GM23338 (cell line): Measurements from ENCODE around the gene GIPC1. TPM values are rescaled to one million over a fixed set of nuclear protein-coding genes. Genes with fewer than 3 reads are reported as not detected.

Experiments
- ATAC-seq: fragments of 200-7000 bp; cut with Tn5 transposase; 3 replicates; pipeline ENCODE4 v1.9.1; 2020
- DNase-seq: peaks from one replicate; pipeline ENCODE4 v3.0.0-alpha.2; 2015; ENCODE audit warnings: low spot score
- H2AFZ ChIP-seq: fragments of 200-600 bp; sonication (generic); 2 replicates; pipeline ENCODE4 v1.8.0; 2016; ENCODE audit warnings: antibody characterized with exemption, mild to moderate bottlenecking, moderate library complexity
- H3F3A ChIP-seq: fragments of 200-600 bp; sonication (generic); replicated peaks from 2 replicates; pipeline ENCODE4 v1.8.0; 2017; ENCODE audit warnings: antibody characterized with exemption, mixed run types, low read depth
- H3K27ac ChIP-seq: fragments of 200-600 bp; sonication (generic); 2 replicates; pipeline ENCODE4 v1.6.1; 2016; ENCODE audit warnings: low read depth
- H3K27me3 ChIP-seq: fragments of 200-600 bp; sonication (generic); 2 replicates; pipeline ENCODE4 v1.8.0; 2016; ENCODE audit warnings: mild to moderate bottlenecking, mixed run types, moderate library complexity; ENCODE audit not compliant: insufficient read depth
- H3K36me3 ChIP-seq: fragments of 200-600 bp; sonication (generic); 2 replicates; pipeline ENCODE4 v1.8.0; 2016; ENCODE audit warnings: mild to moderate bottlenecking; ENCODE audit not compliant: insufficient read depth
- H3K4me1 ChIP-seq: fragments of 200-600 bp; sonication (generic); 2 replicates; pipeline ENCODE4 v1.8.0; 2016; ENCODE audit warnings: mild to moderate bottlenecking, moderate library complexity; ENCODE audit not compliant: insufficient read depth
- H3K4me2 ChIP-seq: fragments of 200-600 bp; sonication (generic); 2 replicates; pipeline ENCODE4 v1.7.1; 2017; ENCODE audit warnings: mixed run types
- H3K4me3 ChIP-seq: fragments of 200-600 bp; sonication (generic); 2 replicates; pipeline ENCODE4 v1.6.1; 2016; ENCODE audit warnings: mixed run types
- H3K79me2 ChIP-seq: fragments of 200-600 bp; sonication (generic); replicated peaks from 2 replicates; pipeline ENCODE4 v1.8.0; 2017; ENCODE audit warnings: mild to moderate bottlenecking; ENCODE audit not compliant: insufficient read depth
- H3K9me2 ChIP-seq: fragments of 200-600 bp; sonication (generic); 2 replicates; pipeline ENCODE4 v1.8.0; 2017; ENCODE audit not compliant: insufficient read depth
- H4K20me1 ChIP-seq: fragments of 200-600 bp; sonication (generic); replicated peaks from 2 replicates; pipeline ENCODE4 v1.8.0; 2017; ENCODE audit warnings: mild to moderate bottlenecking; ENCODE audit not compliant: insufficient read depth
- H3K27ac Mint-ChIP-seq: 2 replicates; pipeline ENCODE4 v1.8.0; 2020; ENCODE audit warnings: inconsistent platforms, mild to moderate bottlenecking, moderate library complexity, mixed read lengths
- H3K27me3 Mint-ChIP-seq: 3 replicates; pipeline ENCODE4 v1.8.0; 2022; ENCODE audit warnings: low read depth, mild to moderate bottlenecking, moderate library complexity, mixed read lengths, inconsistent platforms; ENCODE audit not compliant: insufficient read depth, poor library complexity
- H3K36me3 Mint-ChIP-seq: 3 replicates; pipeline ENCODE4 v1.8.0; 2021; ENCODE audit warnings: low read depth, mild to moderate bottlenecking, inconsistent platforms, moderate library complexity, mixed read lengths
- H3K4me1 Mint-ChIP-seq: 3 replicates; pipeline ENCODE4 v1.8.0; 2020; ENCODE audit warnings: mild to moderate bottlenecking, inconsistent platforms, mixed read lengths
- H3K4me3 Mint-ChIP-seq: 3 replicates; pipeline ENCODE4 v1.8.0; 2021; ENCODE audit warnings: moderate library complexity, mild to moderate bottlenecking, inconsistent platforms, mixed read lengths
- H3K9me3 Mint-ChIP-seq: 3 replicates; pipeline ENCODE4 v1.8.0; 2020; ENCODE audit warnings: moderate library complexity, mild to moderate bottlenecking, inconsistent platforms, mixed read lengths
- CREB1 ChIP-seq: fragments of 250-450 bp; sonication (Bioruptor Pico); IDR thresholded peaks from 2 replicates; pipeline ENCODE4 v1.5.0; 2020; ENCODE audit warnings: low read depth, mild to moderate bottlenecking, moderate library complexity
- ETS1 ChIP-seq: IDR thresholded peaks from 2 replicates; pipeline ENCODE4 v1.6.1; 2016; ENCODE audit warnings: antibody characterized with exemption
- EZH2 ChIP-seq: fragments of 200-600 bp; sonication (generic); IDR thresholded peaks from one replicate; pipeline ENCODE4 v1.8.0; 2017; ENCODE audit warnings: antibody characterized with exemption, mild to moderate bottlenecking, low read depth; ENCODE audit not compliant: unreplicated experiment
- POLR2AphosphoS5 ChIP-seq: IDR thresholded peaks from 2 replicates; pipeline ENCODE4 v1.6.1; 2016; ENCODE audit warnings: antibody characterized with exemption, low read depth
- REST ChIP-seq: IDR thresholded peaks from one replicate; pipeline ENCODE4 v1.6.1; 2018; ENCODE audit warnings: antibody characterized with exemption; ENCODE audit not compliant: unreplicated experiment
- STAT1 ChIP-seq: IDR thresholded peaks from one replicate; pipeline ENCODE4 v1.6.1; 2016; ENCODE audit warnings: antibody characterized with exemption; ENCODE audit not compliant: unreplicated experiment
- ZNF114 ChIP-seq: fragments of 250-450 bp; sonication (Bioruptor Pico); IDR thresholded peaks from 2 replicates; pipeline ENCODE4 v1.5.0; 2020; ENCODE audit warnings: mild to moderate bottlenecking, moderate library complexity
- ZNF331 ChIP-seq: fragments of 250-450 bp; sonication (Bioruptor Pico); IDR thresholded peaks from 2 replicates; pipeline ENCODE4 v1.5.0; 2020; ENCODE audit warnings: low read depth, mild to moderate bottlenecking, moderate library complexity
- ZNF462 ChIP-seq: fragments of 250-450 bp; sonication (Bioruptor Pico); IDR thresholded peaks from 2 replicates; pipeline ENCODE4 v1.5.0; 2020; ENCODE audit warnings: mild to moderate bottlenecking, moderate library complexity
- polyA plus RNA-seq: library from polyadenylated mRNA; unstranded; fragments of >200 nt; fragmentation: Nextera tagmentation; extraction: Ambion mirVana; gene quantifications from 2 replicates; pipeline ENCODE4 v1.2.1, GENCODE V29; 2016
- total RNA-seq: library from RNA; depleted of rRNA; stranded (reverse); fragments of >200 nt; shearing (Covaris generic); gene quantifications from 2 replicates; pipeline ENCODE4 v1.2.3, GENCODE V29; 2014

Gene GIPC1
- total and polyA plus RNA-seq, 2 experiments from 2014 or later, result 51.6 to 106 TPM

- H2AFZ ChIP-seq, result peak overlapping the region; percentile 80
- peak overlapping the region; percentile 25; the same call in 1 of the 2 replicates for H3K27ac Mint-ChIP-seq
Measured at GRCh38 chr19:14525729-14526128, 29.8 kb upstream of the GIPC1 start.

More at GRCh38 chr19:14525729-14526128, 29.8 kb upstream of the GIPC1 start:
- H3K27me3 ChIP-seq, result no peaks in the 10 kb centered on the region
- Mint-ChIP-seq H3K27me3 (peaks cover 20% of the 10 kb centered on the region), H3K36me3 (no peaks in the 10 kb centered on the region), H3K4me3 (no peak overlapping the region; the same call in 2 of the 3 replicates), H3K4me1 (peaks cover 8% of the 10 kb centered on the region), H3K9me3 (no peaks in the 10 kb centered on the region)
- no peaks in the 10 kb centered on the region for H3K36me3 ChIP-seq
- H3K27ac ChIP-seq, result no peak overlapping the region
- H3K79me2 ChIP-seq, result peaks cover 10% of the 10 kb centered on the region
- TF ChIP-seq ZNF114 (CRISPR knock-in tag) (no peak), STAT1 (no peak), EZH2 (no peak), REST (no peak), ZNF462 (CRISPR knock-in tag) (no peak), CREB1 (no peak), ZNF331 (no peak), POLR2AphosphoS5 (no peak), ETS1 (no peak)
- no peak for ATAC-seq
- H3K9me2 ChIP-seq, result no peaks in the 10 kb centered on the region
- 0 out of 2 replicates have a peak, but pooled peaks cover 4% of the 10 kb centered on the region for H3F3A ChIP-seq
- no peak overlapping the region for H3K4me2 ChIP-seq
- H3K4me3 ChIP-seq, result no peak overlapping the region
- H3K4me1 ChIP-seq, result peaks cover 7% of the 10 kb centered on the region; the same call in 1 of the 2 replicates
- H4K20me1 ChIP-seq, result no peaks in the 10 kb centered on the region
- no peak for DNase-seq
